A673 (cell line): ENCODE results near the gene BHLHA9. TPM values are rescaled to one million over a fixed set of nuclear protein-coding genes. Genes with fewer than 3 reads are reported as not detected.
"Not testable (repeated sequence)": the region's sequence is repeated elsewhere in the genome, so short reads cannot be mapped to it uniquely, and the experiment has no call there.

Source experiments
- BruUV-seq: library from RNA; stranded (reverse); fragments of 400-500 nt; replicated peaks from 2 replicates; lab custom pipeline; 2021; lab: Mats Ljungman, UMichigan
- CTCF ChIA-PET: fragments of 300-600 bp; sonication (Branson Sonifier 250); formaldehyde crosslinking; loops from one replicate; lab custom pipeline; 2022; ENCODE audit warnings: antibody characterized with exemption; lab: Charles Lee
- POLR2A ChIA-PET: fragments of 300-600 bp; sonication (Branson Sonifier 250); formaldehyde crosslinking; loops from one replicate; lab custom pipeline; 2022; ENCODE audit warnings: antibody characterized with exemption; ENCODE audit not compliant: low non-redundant PET; lab: Charles Lee
- DNase-seq: peaks from one replicate; pipeline ENCODE4 v3.0.0-alpha.2; 2015; ENCODE audit warnings: low spot score
- H3K27ac ChIP-seq: fragments of 200-600 bp; sonication (generic); 2 replicates; pipeline ENCODE4 v1.5.1; 2016; ENCODE audit warnings: mixed run types, low read depth, mild to moderate bottlenecking, mixed read lengths, antibody characterized with exemption, low read length; ENCODE audit not compliant: poor library complexity, severe bottlenecking
- H3K27me3 ChIP-seq: fragments of 200-600 bp; sonication (generic); replicated peaks from 2 replicates; pipeline ENCODE4 v1.6.1; 2017; ENCODE audit warnings: mixed run types, low read depth, mild to moderate bottlenecking, mixed read lengths, antibody characterized with exemption, low read length; ENCODE audit not compliant: insufficient read depth, poor library complexity
- H3K36me3 ChIP-seq: fragments of 200-600 bp; sonication (generic); 2 replicates; pipeline ENCODE4 v1.6.1; 2016; ENCODE audit warnings: mixed run types, mild to moderate bottlenecking, mixed read lengths, antibody characterized with exemption, low read length; ENCODE audit not compliant: insufficient read depth, poor library complexity, severe bottlenecking
- H3K4me1 ChIP-seq: fragments of 200-600 bp; sonication (generic); 2 replicates; pipeline ENCODE4 v1.6.1; 2017; ENCODE audit warnings: mixed run types, mild to moderate bottlenecking, mixed read lengths, antibody characterized with exemption, low read length; ENCODE audit not compliant: insufficient read depth, poor library complexity, severe bottlenecking
- H3K4me3 ChIP-seq: fragments of 200-600 bp; sonication (generic); 2 replicates; pipeline ENCODE4 v1.5.1; 2016; ENCODE audit warnings: low read depth, mixed run types, mild to moderate bottlenecking, mixed read lengths, low read length; ENCODE audit not compliant: poor library complexity, severe bottlenecking
- H3K9me3 ChIP-seq: fragments of 200-600 bp; sonication (generic); 2 replicates; pipeline ENCODE4 v1.6.1; 2016; ENCODE audit warnings: mixed run types, low read depth, mild to moderate bottlenecking, mixed read lengths, antibody characterized with exemption, low read length; ENCODE audit not compliant: poor library complexity, severe bottlenecking
- EZH2 ChIP-seq: fragments of 200-600 bp; sonication (generic); IDR thresholded peaks from 2 replicates; pipeline ENCODE4 v1.6.1; 2017; ENCODE audit warnings: borderline replicate concordance, low read depth, mild to moderate bottlenecking, mixed read lengths, antibody characterized with exemption, low read length; ENCODE audit not compliant: poor library complexity, severe bottlenecking
- intact Hi-C: fragments of 100-400 bp; cut with micrococcal nuclease; formaldehyde crosslinking; loops from one replicate; pipeline ENCODE4 v1.10.0; 2022; ENCODE audit not compliant: unreplicated experiment
- total RNA-seq: library from RNA; stranded (reverse); gene quantifications from 2 replicates; pipeline ENCODE4 v1.2.3, GENCODE V29; 2021
- TF ChIP-seq, protein P1 (sequence below): fragments of 300-800, 200-600 bp; sonication (generic); conservative IDR thresholded peaks from 2 replicates; pipeline ENCODE4 v1.5.1; 2017; ENCODE audit warnings: low read depth, mild to moderate bottlenecking, antibody characterized with exemption, low read length, moderate library complexity, mixed read lengths

Gene BHLHA9
- total RNA-seq, 1 experiment from 2014 or later = not detected

DNA sequence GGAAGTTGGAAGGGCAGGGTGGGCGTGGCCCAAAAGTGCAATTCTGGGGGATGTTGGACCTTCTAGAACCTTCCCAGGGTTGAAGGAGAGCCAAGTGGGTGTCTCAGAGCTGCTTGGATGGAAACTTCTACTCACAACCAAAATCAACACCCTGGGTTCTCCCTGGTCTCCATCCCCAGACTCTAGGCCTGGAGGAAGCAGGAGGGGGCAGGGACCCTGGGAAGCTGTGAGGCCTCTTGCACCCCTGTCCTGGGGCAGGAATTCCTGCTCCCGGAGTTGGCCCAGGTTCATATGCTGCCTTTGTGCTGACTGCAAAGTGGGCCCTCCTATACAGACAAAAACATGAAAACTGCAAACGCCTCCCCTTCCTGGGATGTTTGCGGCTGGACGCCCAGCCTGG, 34.3 kb downstream of the BHLHA9 start:
- no peak for DNase-seq
- CTCF ChIA-PET = no interaction called here
- H3K27ac ChIP-seq = no peak overlapping the region
- TF ChIP-seq, protein P1, sequence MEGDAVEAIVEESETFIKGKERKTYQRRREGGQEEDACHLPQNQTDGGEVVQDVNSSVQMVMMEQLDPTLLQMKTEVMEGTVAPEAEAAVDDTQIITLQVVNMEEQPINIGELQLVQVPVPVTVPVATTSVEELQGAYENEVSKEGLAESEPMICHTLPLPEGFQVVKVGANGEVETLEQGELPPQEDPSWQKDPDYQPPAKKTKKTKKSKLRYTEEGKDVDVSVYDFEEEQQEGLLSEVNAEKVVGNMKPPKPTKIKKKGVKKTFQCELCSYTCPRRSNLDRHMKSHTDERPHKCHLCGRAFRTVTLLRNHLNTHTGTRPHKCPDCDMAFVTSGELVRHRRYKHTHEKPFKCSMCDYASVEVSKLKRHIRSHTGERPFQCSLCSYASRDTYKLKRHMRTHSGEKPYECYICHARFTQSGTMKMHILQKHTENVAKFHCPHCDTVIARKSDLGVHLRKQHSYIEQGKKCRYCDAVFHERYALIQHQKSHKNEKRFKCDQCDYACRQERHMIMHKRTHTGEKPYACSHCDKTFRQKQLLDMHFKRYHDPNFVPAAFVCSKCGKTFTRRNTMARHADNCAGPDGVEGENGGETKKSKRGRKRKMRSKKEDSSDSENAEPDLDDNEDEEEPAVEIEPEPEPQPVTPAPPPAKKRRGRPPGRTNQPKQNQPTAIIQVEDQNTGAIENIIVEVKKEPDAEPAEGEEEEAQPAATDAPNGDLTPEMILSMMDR = no peak
- no peak for TF ChIP-seq EZH2
- BruUV-seq = no TSS peak
- no peaks in the 10 kb centered on the region for H3K36me3 ChIP-seq
- H3K4me3 ChIP-seq = no peak overlapping the region
- POLR2A ChIA-PET = no interaction called here
- intact Hi-C loops = no loop called here
- H3K27me3 ChIP-seq = no peaks in the 10 kb centered on the region
- H3K4me1 ChIP-seq = no peaks in the 10 kb centered on the region
- H3K9me3 ChIP-seq = no peaks in the 10 kb centered on the region

DNA sequence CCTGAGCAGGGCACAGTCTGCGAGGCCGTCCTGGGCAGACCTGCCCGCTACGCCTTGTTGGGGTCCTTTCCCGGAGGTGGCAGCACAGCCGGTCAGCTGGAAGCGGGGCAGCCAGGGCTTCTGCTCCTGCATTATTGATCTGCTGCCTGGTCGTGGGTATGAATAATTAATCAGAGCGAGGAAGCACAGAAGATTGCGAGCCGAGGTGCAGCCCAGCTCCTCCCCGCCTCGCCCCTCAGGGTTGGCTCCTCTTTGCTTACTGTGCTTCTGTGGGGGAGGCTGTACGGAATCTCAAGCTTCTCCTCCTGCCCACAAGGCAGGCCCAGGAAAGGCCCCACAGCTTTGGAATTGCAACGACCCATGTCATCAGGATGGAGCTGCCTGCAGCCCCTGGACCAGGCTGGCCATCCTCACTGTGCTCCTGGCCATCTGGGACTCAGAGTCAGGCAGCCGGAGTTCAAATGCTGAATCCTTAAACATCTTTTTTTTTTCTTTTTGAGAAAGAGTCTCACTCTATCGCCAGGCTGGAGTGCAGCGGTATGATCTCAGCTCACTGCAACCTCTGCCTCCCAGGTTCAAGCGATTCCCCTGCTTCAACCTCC, 34.8 kb downstream of the BHLHA9 start:
- H3K36me3 ChIP-seq = no peaks in the 10 kb centered on the region
- H3K4me3 ChIP-seq = no peak overlapping the region
- DNase-seq = no peak
- H3K27me3 ChIP-seq = no peaks in the 10 kb centered on the region
- H3K4me1 ChIP-seq = no peaks in the 10 kb centered on the region
- H3K9me3 ChIP-seq = no peaks in the 10 kb centered on the region
- TF ChIP-seq, protein P1 = no peak
- TF ChIP-seq EZH2 = no peak
- ChIA-PET CTCF (no interaction called here), POLR2A (no interaction called here)
- BruUV-seq = no TSS peak
- H3K27ac ChIP-seq = no peak overlapping the region
- intact Hi-C loops = no loop called here

DNA sequence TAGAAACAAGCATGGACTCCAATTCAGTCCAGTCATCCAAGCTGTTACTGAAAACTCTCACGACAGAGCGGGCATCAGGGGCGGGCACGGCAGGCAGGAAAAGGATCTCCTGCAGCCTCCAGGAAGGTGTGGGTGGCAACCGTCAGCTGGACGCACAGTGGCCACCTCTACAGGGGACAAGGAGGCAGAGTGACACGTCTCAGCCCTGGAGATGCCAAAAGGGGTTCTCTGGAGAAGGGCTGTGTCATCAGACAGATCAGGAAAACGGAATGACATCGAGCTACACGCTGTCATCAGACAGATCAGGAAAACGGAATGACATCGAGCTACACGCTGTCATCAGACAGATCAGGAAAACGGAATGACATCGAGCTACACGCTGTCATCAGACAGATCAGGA, 37.6 kb downstream of the BHLHA9 start:
- H3K4me3 ChIP-seq, H3K36me3 ChIP-seq, H3K9me3 ChIP-seq, H3K27ac ChIP-seq, BruUV-seq, H3K4me1 ChIP-seq, DNase-seq, H3K27me3 ChIP-seq, CTCF ChIA-PET, intact Hi-C loops, POLR2A ChIA-PET: not testable (repeated sequence)
